Measurements from ENCODE around the gene EEA1.
A peak's percentile ranks its signal among the peaks of the same experiment; 100 is the strongest.

The EEA1 gene

DNA sequence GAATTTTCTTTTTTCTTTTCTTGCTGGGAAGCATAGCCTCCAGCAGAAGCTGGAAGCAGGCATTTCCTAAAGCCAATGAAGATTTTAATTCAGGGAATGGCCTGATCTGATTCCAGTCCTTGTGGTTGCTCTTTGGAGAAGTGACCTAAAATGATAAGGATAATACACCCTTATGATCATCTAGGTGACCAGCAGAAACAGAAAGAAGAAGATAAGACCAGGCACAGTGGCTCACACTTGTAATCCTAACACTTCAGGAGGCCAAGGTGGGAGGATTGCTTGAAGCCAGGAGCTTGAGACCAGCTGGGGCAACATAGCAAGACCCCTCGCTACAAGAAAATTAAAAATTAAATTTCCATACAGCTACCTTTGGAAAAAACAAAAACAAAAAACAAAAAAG lies 51.2 kb downstream of the EEA1 start:
- no peak for DNase-seq

- no peak for DNase-seq
Measured at GRCh38 chr12:92876496-92876895, 52.6 kb downstream of the EEA1 start.

GRCh38 chr12:92871116-92871515 lies 58.0 kb downstream of the EEA1 start:
- DNase-seq, result peak; percentile 88

DNA sequence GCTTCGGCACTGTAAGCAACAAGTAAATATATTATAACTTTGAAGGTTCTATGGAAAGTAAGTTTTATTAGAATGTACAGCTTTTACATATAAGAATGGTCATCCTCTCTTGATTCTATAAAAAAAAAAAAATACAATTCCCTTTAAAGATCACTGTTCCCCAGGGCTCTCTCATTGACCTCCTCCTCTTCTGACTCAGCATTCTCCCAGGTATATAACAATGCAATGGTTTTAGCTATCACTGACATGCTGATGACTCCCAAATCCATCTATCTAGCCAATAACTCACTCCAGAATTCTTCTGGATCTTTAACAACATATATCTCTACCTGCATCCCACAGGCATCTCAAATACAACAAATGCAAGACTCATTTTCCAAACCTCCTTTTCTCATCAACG lies 62.7 kb downstream of the EEA1 start:
- DNase-seq, result no peak

- peak; percentile 38 for DNase-seq
Measured at GRCh38 chr12:92863251-92863650, 65.8 kb downstream of the EEA1 start.

DNA sequence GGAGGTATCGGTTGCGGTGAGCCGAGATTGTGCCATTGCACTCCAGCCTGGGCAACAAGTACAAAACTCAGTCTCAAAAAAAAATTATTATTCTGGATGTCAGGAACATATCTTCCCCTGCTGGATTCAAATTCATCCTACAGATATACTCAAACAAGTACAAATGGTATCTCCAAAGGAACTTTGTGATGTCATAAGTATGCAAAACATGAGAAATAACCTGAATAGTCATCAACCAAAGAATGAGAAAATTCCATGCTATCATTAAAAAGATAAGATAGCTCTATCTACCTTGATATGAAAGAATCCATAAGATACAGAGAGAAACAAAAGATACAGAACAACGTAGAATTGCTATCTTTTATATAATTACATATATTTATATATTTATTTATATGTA lies 67.7 kb downstream of the EEA1 start:
- no peak for DNase-seq

DNA sequence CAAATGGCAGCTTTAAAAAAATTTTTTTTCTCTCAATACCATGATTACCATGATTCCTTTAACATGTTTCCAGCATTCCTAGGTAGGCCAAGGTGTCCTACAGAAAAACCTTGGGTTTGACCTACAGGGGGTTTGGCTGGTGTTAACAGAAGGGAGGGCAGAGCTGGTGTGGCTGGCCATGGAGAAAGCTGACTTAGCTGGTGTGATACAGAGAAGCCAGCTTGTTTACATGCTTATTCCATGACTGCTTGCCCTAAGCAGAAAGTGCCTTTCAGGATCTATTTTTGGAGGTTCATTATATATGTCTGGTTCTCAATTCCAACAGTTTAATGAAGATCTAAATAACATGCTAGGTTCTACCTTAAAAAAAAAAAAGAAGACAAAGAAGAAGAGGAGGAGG lies 68.6 kb downstream of the EEA1 start:
- DNase-seq, result no peak

GRCh38 chr12:92859650-92860386 lies 69.3 kb downstream of the EEA1 start:
- DNase-seq, result no peak

GRCh38 chr12:92857818-92858217 lies 71.3 kb downstream of the EEA1 start:
- no peak for DNase-seq

GRCh38 chr12:92854344-92854743 lies 74.8 kb downstream of the EEA1 start:
- no peak for DNase-seq

- DNase-seq, result no peak
Measured at GRCh38 chr12:92848740-92849139, 80.4 kb downstream of the EEA1 start.

DNA sequence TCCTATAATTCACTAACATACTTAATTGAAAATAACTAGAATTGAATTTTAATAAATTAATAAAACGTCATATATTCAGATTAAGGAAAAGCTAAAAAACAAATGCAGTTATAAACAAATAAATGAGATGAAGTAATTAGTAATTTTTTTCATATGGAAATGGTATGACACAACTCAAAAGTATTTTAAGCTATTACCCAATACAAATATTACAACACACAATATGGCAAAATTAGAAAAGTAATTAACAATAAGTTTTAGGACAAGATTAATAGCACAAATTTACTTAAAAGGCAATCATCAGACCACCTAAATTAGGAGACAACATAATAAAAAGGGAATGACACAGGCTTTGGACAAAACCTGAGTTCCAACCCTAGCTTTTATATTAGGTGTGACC lies 81.7 kb downstream of the EEA1 start:
- no peak for DNase-seq

- DNase-seq, result no peak
Measured at GRCh38 chr12:92845329-92845728, 83.8 kb downstream of the EEA1 start.

- DNase-seq, result no peak
Measured at GRCh38 chr12:92844151-92844763, 84.8 kb downstream of the EEA1 start.

DNA sequence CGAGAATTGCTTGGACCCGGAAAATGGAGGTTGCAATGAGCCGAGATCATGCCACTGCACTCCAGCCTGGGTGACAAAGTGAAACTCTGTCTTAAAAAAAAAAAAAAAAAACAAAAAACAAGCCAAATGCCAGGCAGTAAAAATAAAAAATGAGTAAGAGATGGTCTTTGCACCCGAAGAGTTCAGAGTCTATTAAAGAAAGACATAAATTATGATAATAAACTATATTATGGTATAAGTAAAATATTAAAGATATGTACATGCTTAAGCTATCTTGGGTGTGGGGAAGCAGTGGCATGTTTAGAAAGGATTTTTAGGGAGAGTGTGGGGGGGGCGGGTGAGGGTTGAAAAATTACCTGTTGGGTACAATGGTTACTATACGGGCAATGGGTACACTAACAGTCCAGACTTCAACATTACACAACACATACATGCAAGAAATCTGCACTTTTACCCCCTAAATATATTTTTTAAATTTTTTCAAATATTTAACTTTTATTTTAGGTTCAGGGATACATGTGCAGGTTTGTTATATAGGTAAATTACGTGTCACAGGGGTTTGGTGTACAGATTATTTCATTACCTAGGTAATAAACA lies 99.3 kb downstream of the EEA1 start:
- DNase-seq, result no peak

GRCh38 chr12:92828565-92828964 lies 100.5 kb downstream of the EEA1 start:
- no peak for DNase-seq

GRCh38 chr12:92827836-92828431 lies 101.2 kb downstream of the EEA1 start:
- DNase-seq, result peak; percentile 63

DNA sequence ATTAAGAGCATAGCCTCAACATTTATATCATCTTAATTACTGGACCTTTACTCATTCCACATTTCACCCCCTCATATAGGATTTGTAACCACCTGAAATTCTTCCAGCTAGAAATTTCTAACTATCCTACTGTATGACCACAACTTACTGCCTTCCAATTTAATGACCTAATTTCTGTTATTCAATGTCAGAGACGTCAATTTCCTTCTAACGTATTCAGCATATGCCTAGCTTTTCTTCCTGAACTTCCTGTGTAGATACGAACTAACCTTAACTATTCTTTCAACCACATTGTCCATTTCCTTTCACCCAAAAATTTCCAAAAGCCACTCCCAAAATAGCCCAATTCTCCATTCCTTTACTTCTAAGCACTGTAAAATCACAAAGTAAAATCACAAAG lies 108.0 kb downstream of the EEA1 start:
- no peak for DNase-seq

DNA sequence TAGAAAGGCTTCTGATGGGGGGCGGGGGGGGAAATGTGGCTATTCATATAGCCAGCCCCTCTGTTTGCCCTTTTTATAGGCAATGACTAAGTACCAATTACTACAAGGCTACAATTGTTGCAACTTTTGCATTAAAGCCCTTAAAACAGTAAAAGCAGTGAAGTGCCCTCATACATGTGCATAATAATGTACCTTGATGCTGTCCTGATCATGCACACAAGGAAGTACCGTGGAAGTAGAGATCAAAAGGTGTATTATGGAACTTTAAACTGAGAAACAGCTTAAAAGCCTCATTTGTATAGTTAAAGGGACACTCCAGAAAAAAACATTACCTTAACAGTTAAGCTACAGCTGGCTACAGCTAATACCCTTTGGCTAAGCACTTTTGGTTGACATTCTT lies 114.5 kb downstream of the EEA1 start:
- no peak for DNase-seq

GRCh38 chr12:92810370-92810769 lies 118.7 kb downstream of the EEA1 start:
- no peak for DNase-seq

GRCh38 chr12:92803903-92804302 lies 125.2 kb downstream of the EEA1 start:
- no peak for DNase-seq

DNA sequence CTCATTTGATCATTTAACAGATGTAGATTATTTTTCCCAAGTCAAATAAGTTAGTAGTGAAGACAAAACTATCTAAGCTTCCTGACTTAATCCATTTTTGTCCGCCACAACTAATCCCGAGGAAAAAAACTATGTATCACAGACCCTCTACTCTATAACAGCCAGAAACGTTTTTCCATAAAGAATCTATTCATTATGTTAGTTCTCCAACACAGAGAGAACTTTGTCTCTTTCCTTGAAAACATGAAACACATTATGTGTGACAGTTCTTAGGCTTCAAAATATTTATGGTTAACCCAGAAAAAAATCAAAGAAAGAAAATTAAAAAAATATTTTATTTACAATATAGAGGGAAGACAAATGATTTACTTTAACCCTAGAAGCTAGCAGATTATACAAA lies 126.2 kb downstream of the EEA1 start:
- no peak for DNase-seq

DNA sequence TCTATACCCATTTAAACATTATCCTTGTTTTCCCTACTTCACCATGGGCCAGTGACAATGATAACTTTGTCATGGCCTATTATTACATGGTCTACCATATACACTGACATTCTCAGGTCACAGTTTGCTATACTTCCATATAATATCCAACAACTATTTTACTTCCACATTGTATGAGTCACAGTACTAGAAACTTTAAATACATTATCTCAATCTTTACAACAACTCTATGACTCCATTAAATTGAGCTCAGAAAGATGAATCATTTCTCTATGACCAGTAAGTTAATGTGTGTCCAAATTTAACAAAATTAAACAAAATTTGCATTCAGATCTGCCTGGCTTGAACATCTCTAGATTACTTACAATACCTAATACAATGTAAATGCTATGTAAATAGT lies 132.4 kb downstream of the EEA1 start:
- no peak for DNase-seq

GRCh38 chr12:92794814-92795213 lies 134.3 kb downstream of the EEA1 start:
- DNase-seq, result no peak
